Stimulated activated CD8-positive, alpha-beta memory T cell treated with anti-CD3 and anti-CD28 coated beads, Interleukin-7, amount 100 ng/mL, for 24 hours (primary cell): ENCODE data around the gene ANO9.
"Not testable (repeated sequence)": the region's sequence is repeated elsewhere in the genome, so short reads cannot be mapped to it uniquely, and the experiment has no call there.

Experiments used
- DNase-seq: peaks from one replicate; pipeline ENCODE4 v3.0.0-alpha.2; 2020; ENCODE audit warnings: low read depth

The ANO9 gene

GRCh38 chr11:451738-452137, 9.9 kb upstream of the ANO9 start:
- DNase-seq: no peak

DNA sequence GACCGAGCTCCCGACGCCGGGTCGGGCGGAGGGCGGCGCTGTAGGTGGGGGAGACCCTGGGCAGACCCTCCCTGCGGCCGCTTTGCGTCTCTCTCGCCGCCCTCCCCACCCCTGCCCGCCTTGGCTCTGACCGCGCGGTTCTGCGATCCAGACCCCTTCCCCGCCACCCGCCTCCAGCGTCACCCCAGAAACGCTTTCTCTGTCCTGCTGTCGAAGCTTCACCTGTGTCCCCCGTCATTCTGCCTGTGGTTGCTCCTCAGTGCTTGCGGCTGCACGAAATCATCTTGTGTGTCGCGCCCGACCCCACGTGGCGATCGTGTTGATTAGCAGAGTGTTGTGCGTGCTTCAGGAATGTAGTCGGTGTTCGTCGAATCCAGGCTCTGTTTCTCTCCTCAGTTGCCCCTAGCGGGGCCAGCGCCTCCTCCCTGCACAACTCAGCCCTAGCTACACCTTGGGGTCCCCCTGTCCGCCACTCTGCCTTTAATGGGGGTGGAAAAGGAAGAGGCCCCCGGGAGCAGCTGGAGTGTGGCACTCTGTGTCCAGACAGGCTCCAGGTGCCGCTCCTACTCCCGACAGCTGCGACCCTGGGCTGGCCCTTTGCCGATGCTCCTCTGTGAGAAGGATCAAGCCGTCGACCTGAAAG, 9.1 kb upstream of the ANO9 start:
- peak; percentile 37 for DNase-seq

- DNase-seq: peak; percentile 91
These were observed 8.3 kb upstream of the ANO9 start, which contains the start of gene PTDSS2 for GRCh38 chr11:449889-450808. Gene PTDSS2, plus strand, starts transcription at chr11:450279. Its CDS starts 177 bp downstream, at chr11:450456.

GRCh38 chr11:447923-448731, 6.3 kb upstream of the ANO9 start:
- DNase-seq: peak; percentile 95

DNA sequence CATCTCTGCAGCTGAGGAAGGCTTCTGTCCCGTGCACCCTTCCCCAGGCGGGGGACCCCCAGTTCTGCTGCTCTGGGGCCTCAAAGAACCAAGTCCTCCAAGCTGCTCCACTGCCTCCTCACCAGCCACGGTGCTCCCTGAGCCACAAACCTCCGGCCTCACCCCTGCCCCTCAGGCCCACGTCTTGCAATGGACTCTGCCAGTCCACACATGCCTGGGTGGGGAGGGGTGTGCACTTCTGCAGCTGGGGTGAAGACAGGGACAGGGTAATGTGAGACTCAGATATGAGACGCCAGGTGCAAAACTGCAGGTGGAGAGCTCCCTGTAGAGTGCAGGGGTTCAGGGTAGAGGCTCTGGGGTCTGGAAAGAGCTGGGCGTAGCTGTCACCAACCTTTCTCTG, 5.1 kb upstream of the ANO9 start:
- DNase-seq: no peak

DNA sequence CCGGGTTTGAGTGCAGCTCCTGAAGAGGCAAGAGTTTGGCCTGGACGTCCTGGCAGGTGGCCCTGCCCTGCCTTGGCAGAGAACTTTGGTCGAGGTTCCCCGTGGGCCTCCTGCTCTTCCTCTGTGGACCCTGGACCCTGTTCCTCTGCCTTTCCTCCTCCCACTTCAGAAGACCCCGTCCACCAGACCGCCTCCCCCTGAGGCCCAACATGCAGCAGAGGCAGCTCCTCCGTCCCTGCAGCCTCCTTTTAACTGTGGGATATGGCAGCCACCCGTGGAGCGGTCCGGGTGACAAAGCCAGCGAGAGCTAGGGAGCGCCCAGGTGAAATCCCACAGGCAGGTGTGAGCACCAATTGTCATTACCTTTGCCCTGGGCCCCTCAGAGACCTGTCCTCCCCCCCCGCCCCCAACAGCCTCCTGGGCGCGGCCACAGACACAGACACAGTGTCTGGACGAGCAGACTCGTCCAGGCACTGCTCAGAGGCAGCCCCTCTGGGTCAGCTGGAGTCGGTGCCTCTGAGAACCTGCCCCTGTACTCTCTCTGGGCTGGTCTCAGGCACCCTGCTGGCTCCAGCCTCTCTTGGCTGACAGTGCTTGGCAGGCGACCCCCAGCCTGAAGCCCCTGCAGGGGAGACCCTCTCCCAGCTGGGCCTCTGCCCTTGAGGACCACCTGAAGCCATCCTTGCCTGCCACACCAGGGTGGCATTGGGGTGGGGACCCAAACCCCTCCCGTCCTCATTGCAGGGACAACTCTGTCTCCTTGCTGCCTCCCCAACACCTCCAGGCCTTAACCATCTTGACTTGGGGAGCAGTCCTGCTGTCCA, 4.2 kb upstream of the ANO9 start:
- no peak for DNase-seq

- DNase-seq: no peak
These were observed 2.8 kb upstream of the ANO9 start for GRCh38 chr11:444396-445144.

- DNase-seq: no peak
These were observed 1.9 kb upstream of the ANO9 start for GRCh38 chr11:443542-444199.

GRCh38 chr11:442611-443081, 835 bp upstream of the ANO9 start:
- DNase-seq: no peak

- DNase-seq: no peak
These were observed 781 bp downstream of the ANO9 start for GRCh38 chr11:441043-441417.

- DNase-seq: no peak
These were observed 1.5 kb downstream of the ANO9 start for GRCh38 chr11:440065-441042.

DNA sequence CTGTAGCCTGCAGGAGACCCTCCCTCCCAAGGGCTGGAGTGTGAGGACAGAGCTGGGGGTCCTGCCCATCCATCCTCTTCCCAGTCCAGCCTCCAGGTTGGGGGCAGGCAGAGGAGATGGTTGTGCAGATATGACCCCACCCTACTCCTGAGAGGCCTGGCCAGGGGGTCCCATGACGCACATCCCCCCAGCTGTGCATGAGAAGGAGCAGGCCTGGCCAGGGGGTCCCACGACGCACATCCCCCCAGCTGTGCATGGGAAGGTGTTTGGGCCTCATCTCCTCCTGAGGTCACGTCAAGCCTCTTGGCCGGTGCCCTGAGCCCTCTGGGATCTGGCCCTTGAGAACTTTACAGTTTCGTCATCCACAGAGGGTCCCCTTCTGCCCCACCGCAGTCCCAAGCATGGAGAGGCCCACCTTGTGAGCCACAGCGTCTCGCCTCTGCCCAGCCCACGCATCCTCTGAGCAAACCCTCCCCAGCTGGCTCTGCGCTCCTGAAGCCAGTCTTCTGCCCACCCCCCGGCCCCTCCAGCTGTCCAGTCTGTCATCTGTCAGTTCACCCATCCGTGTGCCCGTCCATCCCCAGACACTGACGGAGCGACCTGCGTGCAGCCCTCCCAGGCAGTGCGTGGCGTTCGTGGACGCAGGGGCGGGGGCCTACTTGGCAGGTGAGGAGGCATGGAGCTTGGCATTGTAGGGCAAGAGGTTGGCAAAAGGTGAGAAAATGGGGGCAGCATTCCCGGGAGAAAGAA, 2.3 kb downstream of the ANO9 start:
- no peak for DNase-seq

DNA sequence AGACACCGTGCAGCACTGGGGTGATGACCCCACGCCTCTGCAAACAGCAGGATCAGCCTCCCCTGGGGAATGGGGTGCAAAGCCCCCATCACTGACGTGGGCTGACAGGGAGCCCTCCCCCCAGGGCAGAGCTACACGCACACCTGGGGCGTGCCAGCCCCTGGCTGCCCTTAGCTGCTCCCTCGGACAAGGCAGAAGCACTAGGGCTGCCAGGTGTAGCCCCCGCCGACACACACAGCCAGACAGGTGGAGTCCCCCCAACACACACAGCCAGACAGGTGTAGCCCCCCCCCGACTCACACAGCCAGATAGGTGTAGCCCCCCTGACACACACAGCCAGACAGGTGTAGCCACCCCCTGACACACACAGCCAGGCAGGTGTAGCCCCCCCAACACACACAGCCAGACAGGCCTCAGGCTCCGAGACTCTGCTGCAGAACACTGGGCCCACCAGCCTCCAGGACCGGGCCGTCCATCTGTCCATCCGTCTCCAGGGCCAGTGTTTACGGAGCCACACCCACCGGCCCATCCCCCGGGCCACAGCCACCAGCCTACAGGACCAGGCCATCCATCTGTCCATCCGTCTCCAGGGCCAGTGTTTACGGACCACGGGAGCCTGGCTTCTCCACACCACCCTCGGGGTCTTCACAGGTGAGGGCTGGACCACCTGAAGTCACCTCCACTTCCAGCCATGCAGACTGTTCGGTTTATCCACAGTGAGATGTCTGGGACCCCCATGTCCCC, 3.5 kb downstream of the ANO9 start:
- DNase-seq: no peak

- DNase-seq: no peak
These were observed 4.5 kb downstream of the ANO9 start for GRCh38 chr11:437228-437870.

DNA sequence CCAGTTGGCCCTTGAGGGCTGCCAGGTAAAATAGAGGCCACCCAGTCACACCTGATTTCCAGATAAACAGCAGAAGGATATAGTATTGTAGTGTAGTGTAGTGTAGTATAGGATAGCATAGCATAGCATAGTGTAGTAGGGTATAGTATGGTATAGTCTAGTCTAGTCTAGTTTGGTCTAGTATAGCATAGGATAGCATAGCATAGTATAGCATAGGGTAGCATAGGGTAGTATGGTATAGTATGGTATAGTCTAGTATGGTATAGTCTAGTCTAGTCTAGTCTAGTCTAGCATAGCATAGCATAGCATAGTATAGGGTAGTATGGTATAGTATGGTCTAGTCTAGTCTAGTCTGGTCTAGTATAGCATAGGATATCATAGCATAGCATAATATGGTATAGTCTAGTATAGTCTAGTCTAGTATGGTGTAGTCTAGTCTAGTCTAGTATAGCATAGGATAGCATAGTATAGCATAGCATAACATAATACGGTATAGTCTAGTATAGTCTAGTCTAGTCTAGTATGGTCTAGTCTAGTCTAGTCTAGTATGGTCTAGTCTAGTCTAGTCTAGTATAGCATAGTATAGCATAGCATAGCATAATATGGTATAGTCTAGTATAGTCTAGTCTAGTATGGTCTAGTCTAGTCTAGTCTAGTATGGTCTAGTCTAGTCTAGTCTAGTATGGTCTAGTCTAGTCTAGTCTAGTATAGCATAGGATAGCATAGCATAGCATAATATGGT, 6.6 kb downstream of the ANO9 start:
- not testable (repeated sequence) for DNase-seq

- DNase-seq: no peak
These were observed 7.3 kb downstream of the ANO9 start for GRCh38 chr11:434496-434895.
